Measurements from ENCODE around the gene HMCN1.
A peak's percentile ranks its signal among the peaks of the same experiment; 100 is the strongest.

Gene HMCN1

GRCh38 chr1:185912504-185912903, 178.3 kb downstream of the HMCN1 start:
- no peak for DNase-seq (ENCODE audit: low spot score)

- DNase-seq (ENCODE audit: low spot score): no peak
Observed at GRCh38 chr1:185914089-185914488, 179.9 kb downstream of the HMCN1 start.

- DNase-seq (ENCODE audit: low spot score): no peak
Observed at GRCh38 chr1:185916861-185917260, 182.7 kb downstream of the HMCN1 start.

GRCh38 chr1:185917646-185918045, 183.5 kb downstream of the HMCN1 start:
- DNase-seq (ENCODE audit: low spot score): no peak

- DNase-seq (ENCODE audit: low spot score): no peak
Observed at GRCh38 chr1:185920602-185921001, 186.4 kb downstream of the HMCN1 start.

- DNase-seq (ENCODE audit: low spot score): no peak
Observed at GRCh38 chr1:185921636-185922035, 187.4 kb downstream of the HMCN1 start.

- DNase-seq (ENCODE audit: low spot score): peak; percentile 47
Observed at GRCh38 chr1:185926588-185926987, 192.4 kb downstream of the HMCN1 start.

- no peak for DNase-seq (ENCODE audit: low spot score)
Observed at GRCh38 chr1:185929776-185930175, 195.6 kb downstream of the HMCN1 start.

- no peak for DNase-seq (ENCODE audit: low spot score)
Observed at GRCh38 chr1:185931438-185931837, 197.2 kb downstream of the HMCN1 start.

GRCh38 chr1:185933580-185933979, 199.4 kb downstream of the HMCN1 start:
- DNase-seq (ENCODE audit: low spot score): no peak

- DNase-seq (ENCODE audit: low spot score): no peak
Observed at GRCh38 chr1:185934476-185935189, 200.4 kb downstream of the HMCN1 start.

- no peak for DNase-seq (ENCODE audit: low spot score)
Observed at GRCh38 chr1:185935360-185935759, 201.2 kb downstream of the HMCN1 start.

GRCh38 chr1:185936641-185937040, 202.4 kb downstream of the HMCN1 start:
- DNase-seq (ENCODE audit: low spot score): no peak

- no peak for DNase-seq (ENCODE audit: low spot score)
Observed at GRCh38 chr1:185938396-185938795, 204.2 kb downstream of the HMCN1 start.

- DNase-seq (ENCODE audit: low spot score): no peak
Observed at GRCh38 chr1:185939142-185939541, 205.0 kb downstream of the HMCN1 start.

GRCh38 chr1:185942961-185943360, 208.8 kb downstream of the HMCN1 start:
- DNase-seq (ENCODE audit: low spot score): no peak

- no peak for DNase-seq (ENCODE audit: low spot score)
Observed at GRCh38 chr1:185956881-185957280, 222.7 kb downstream of the HMCN1 start.

GRCh38 chr1:185957441-185958363, 223.5 kb downstream of the HMCN1 start:
- no peak for DNase-seq (ENCODE audit: low spot score)

GRCh38 chr1:185960422-185961321, 226.5 kb downstream of the HMCN1 start:
- no peak for DNase-seq (ENCODE audit: low spot score)

- no peak for DNase-seq (ENCODE audit: low spot score)
Observed at GRCh38 chr1:185961664-185962063, 227.5 kb downstream of the HMCN1 start.

- no peak for DNase-seq (ENCODE audit: low spot score)
Observed at GRCh38 chr1:185964946-185965345, 230.8 kb downstream of the HMCN1 start.

- DNase-seq (ENCODE audit: low spot score): no peak
Observed at GRCh38 chr1:185965870-185966269, 231.7 kb downstream of the HMCN1 start.
